Lower leg skin (tissue), 3 donors: ENCODE measurements around the gene NOL11.

Source experiments
- CTCF ChIP-seq, 3 donors: fragments of 450-650 bp; IDR thresholded peaks; one replicate each; pipeline ENCODE4 v1.5.1; 2016; ENCODE audit warnings: antibody characterized with exemption in 3 of 3, mild to moderate bottlenecking in 3 of 3, moderate library complexity in 2 of 3
- POLR2A ChIP-seq, 2 donors: fragments of 450-650 bp; IDR thresholded peaks; one replicate each; pipeline ENCODE4 v1.6.1; 2016 to 2017; ENCODE audit warnings: antibody characterized with exemption in 2 of 2, mild to moderate bottlenecking in 1 of 2, moderate library complexity in 1 of 2

GRCh38 chr17:67750067-67750466, 32.3 kb downstream of the NOL11 start:
- no peak for TF ChIP-seq CTCF (IDR thresholded peaks at IDR 0.05)
- no peak for TF ChIP-seq POLR2A (IDR thresholded peaks at IDR 0.05)
